Measurements from ENCODE around the gene IGFN1. TPM values are rescaled to one million over a fixed set of nuclear protein-coding genes. Genes with fewer than 3 reads are reported as not detected.

IGFN1 gene
- total and polyA plus RNA-seq, 2 donors (not counting 3 experiments of a cell fraction or from before 2014, with no cell fraction given): not detected

DNA sequence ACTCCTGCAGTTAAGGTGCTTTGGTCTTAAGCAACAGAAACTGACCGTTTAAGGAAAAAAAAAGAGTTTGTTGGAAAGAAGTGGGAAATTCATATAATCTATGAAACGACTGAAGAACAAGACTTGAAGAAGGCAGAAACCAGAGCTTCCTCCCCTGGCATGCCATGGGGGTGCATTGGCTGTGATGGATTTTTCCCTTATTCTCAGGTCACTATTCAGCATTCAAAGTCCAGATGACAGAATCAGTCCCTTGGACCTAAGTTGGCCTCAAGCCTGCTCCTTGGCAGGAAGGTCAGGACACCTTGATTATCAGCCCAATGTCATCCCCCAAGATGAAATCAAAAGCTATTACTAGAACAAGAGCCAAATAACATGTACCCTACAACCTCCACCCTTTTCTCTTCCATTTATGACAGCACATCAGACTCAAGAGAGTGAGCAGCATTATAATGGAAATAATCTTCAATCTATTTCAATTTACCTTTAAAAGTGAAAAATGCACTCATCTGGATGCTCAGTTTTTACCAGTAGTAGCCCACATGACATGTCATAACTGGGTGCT lies 20.6 kb upstream of the IGFN1 start:
- intact Hi-C loops (cut with micrococcal nuclease) (loop anchor here (1.0 kb wide), 1 partner anchor 16 kb away; the partner anchor contains the start of gene TMEM9), dilution Hi-C loops (cut with MboI; ENCODE audit: extremely low pct_ligation_motif_present, low sequenced_read_pairs) (no loop called here)
- ChIA-PET POLR2A (no interaction called here), CTCF (interaction anchor here (2.2 to 2.4 kb wide), 2 partner anchors 11 to 16 kb away, joined by 9 to 15 read pairs; partner anchors contain the start of gene TMEM9)
- Histone ChIP-seq H3K9me3 (replicated peaks; ENCODE audit: control insufficient read depth, insufficient read depth, low read length) (no peaks in the 10 kb centered on the region), H4K20me1 (replicated peaks; ENCODE audit: control insufficient read depth, extremely low read depth, insufficient read depth, low read length) (no peaks in the 10 kb centered on the region), H3K4me1 (ENCODE audit: control insufficient read depth, extremely low read depth, insufficient read depth, low read length) (peaks cover 9% of the 10 kb centered on the region), H3K27me3 (ENCODE audit: control insufficient read depth in 2 of 2, insufficient read depth in 2 of 2, low read length in 2 of 2) (peaks cover 9 to 11% of the 10 kb centered on the region in 2 experiments), H3K79me2 (ENCODE audit: control insufficient read depth, insufficient read depth, low read length) (no peaks in the 10 kb centered on the region), H3K9ac (replicated peaks; ENCODE audit: extremely low read depth, insufficient read depth, low read length) (no peak overlapping the region), H3K9me1 (replicated peaks; ENCODE audit: control insufficient read depth, extremely low read depth, insufficient read depth, low read length) (no peaks in the 10 kb centered on the region), H3K36me3 (ENCODE audit: control insufficient read depth in 2 of 2, extremely low read depth in 1 of 2, insufficient read depth in 2 of 2, low read length in 2 of 2) (no peaks in the 10 kb centered on the region), H3K4me3 (replicated peaks in 1 of 3; ENCODE audit: insufficient read depth in 1 of 3, low read depth in 1 of 3, low read length in 3 of 3) (no peak overlapping the region), H2AFZ (ENCODE audit: low read depth, low read length) (peak overlapping the region; percentile 99), H3K27ac (ENCODE audit: insufficient read depth, low read depth, low read length) (no peak overlapping the region), H3K4me2 (ENCODE audit: insufficient read depth, low read length) (peak overlapping the region; percentile 69)
- DNase-seq (ENCODE audit: low read depth, low spot score) (no peak), FAIRE-seq (no peak)
- TF ChIP-seq EZH2 (IDR thresholded peaks at IDR 0.05; ENCODE audit: borderline replicate concordance, low read depth, low read length, severe bottlenecking) (no peak), MYC (IDR thresholded peaks at IDR 0.05; ENCODE audit: low read depth, low read length) (no peak), POLR2AphosphoS5 (IDR thresholded peaks at IDR 0.05; ENCODE audit: insufficient read depth, low read depth, low read length) (no peak), GATA2 (IDR thresholded peaks at IDR 0.05; ENCODE audit: insufficient read depth, insufficient read length, low read depth, low read length) (no peak), JUN (IDR thresholded peaks at IDR 0.05; ENCODE audit: borderline replicate concordance, insufficient read depth, insufficient read length, low read depth) (no peak)
- TF ChIP-seq, protein P1, sequence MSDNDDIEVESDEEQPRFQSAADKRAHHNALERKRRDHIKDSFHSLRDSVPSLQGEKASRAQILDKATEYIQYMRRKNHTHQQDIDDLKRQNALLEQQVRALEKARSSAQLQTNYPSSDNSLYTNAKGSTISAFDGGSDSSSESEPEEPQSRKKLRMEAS (IDR thresholded peaks at IDR 0.05; ENCODE audit: insufficient read depth, insufficient read length): no peak
- TF ChIP-seq, protein P2, sequence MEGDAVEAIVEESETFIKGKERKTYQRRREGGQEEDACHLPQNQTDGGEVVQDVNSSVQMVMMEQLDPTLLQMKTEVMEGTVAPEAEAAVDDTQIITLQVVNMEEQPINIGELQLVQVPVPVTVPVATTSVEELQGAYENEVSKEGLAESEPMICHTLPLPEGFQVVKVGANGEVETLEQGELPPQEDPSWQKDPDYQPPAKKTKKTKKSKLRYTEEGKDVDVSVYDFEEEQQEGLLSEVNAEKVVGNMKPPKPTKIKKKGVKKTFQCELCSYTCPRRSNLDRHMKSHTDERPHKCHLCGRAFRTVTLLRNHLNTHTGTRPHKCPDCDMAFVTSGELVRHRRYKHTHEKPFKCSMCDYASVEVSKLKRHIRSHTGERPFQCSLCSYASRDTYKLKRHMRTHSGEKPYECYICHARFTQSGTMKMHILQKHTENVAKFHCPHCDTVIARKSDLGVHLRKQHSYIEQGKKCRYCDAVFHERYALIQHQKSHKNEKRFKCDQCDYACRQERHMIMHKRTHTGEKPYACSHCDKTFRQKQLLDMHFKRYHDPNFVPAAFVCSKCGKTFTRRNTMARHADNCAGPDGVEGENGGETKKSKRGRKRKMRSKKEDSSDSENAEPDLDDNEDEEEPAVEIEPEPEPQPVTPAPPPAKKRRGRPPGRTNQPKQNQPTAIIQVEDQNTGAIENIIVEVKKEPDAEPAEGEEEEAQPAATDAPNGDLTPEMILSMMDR (IDR thresholded peaks at IDR 0.05; ENCODE audit: extremely low read depth in 1 of 2, insufficient read depth in 1 of 2, low read depth in 1 of 2, low read length in 2 of 2): no peak
- no TSS peak for BruUV-seq (replicated peaks)

Measured in endothelial cell of umbilical vein (primary cell).